ENCODE measurements around the gene SRXN1.

GRCh38 chr20:646107-646867, 6.7 kb downstream of the SRXN1 start:
- TF ChIP-seq CTCF (IDR thresholded peaks at IDR 0.05; ENCODE audit: low read length) (no peak), EZH2phosphoT487 (IDR thresholded peaks at IDR 0.05; ENCODE audit: low read length) (no peak), EZH2 (optimal IDR thresholded peaks at IDR 0.05; ENCODE audit: low read depth, low read length) (no peak)

Measured in MM.1S (cell line).